HG03039 (cell line): Measurements from ENCODE around the gene DEFB128.
"Not testable (repeated sequence)": the region's sequence is repeated elsewhere in the genome, so short reads cannot be mapped to it uniquely, and the experiment has no call there.

Experiments
- ATAC-seq: cut with Tn5 transposase; IDR thresholded peaks from one replicate; pipeline ENCODE4 v1.9.1; 2021; ENCODE audit warnings: mild to moderate bottlenecking, moderate library complexity; ENCODE audit not compliant: unreplicated experiment

DEFB128 gene

GRCh38 chr20:189611-190010, at the start of gene DEFB128:
TSS of gene DEFB128 (minus strand) at chr20:189711. CDS start at chr20:189623, 88 bp downstream.
- no peak for ATAC-seq

- no peak for ATAC-seq
These were observed 48.4 kb upstream of the DEFB128 start for GRCh38 chr20:237929-238328.

DNA sequence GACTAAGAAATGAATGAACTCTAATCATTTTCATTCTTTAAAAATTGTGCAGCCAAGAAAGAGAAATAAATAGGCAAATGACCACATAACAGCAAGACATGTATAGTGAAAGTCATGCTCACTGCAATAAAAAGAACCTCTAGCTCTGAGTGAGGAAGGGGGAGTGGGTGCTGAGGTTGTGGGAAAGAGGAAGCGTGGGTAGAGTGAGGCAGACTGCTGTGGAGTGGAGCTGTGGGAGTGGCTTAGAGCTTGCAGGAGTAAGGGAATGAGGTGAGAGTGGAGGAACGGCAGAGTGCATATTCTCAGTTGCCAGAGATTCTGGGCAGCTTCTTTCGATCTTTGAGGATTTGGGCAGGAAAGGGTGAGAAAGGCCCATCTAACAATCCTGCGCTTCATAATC, 48.0 kb upstream of the DEFB128 start:
- ATAC-seq = no peak

GRCh38 chr20:235891-236290, 46.4 kb upstream of the DEFB128 start:
- no peak for ATAC-seq

GRCh38 chr20:227439-228105, 38.1 kb upstream of the DEFB128 start:
- no peak for ATAC-seq

DNA sequence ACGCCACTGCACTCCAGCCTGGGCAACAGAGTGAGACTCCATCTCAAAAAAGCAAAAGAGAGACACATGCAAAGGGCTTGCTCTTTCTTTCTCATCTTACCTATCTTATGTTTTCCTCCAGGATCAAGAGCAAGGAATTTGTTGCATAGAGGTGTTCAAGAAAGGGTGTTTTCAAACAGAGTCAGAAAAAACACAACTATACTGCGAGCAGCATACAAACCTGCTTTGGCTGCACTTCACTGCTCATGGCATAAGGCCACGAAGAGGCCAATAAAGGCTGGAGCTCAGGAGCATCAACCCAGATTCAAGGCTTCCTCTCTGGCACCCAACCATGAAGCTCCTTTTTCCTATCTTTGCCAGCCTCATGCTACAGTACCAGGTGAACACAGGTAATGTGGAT, 37.4 kb upstream of the DEFB128 start, which contains the start of gene DEFB129:
Gene DEFB129 (plus strand): TSS at position 301 of the 400 bp plus-strand sequence. CDS start 31 bp downstream, at position 332.
- no peak for ATAC-seq

DNA sequence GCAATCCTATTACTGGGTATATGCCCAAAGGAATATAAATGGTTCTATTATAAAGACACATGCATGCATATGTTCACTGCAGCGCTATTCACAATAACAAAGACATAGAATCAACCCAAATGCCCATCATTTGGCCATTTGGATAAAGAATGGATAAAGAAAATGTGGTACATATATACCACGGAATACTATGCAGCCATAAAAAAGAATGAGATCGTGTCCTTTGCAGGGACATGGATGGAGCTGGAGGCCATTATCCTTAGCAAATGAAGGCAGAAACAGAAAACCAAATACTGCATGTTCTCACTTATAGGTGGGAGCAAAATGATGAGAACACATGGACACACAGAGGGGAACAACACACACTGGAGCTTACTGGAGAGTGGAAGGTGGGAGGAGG, 36.4 kb upstream of the DEFB128 start:
- not testable (repeated sequence) for ATAC-seq

- no peak for ATAC-seq
These were observed 31.8 kb upstream of the DEFB128 start for GRCh38 chr20:221258-221830.

GRCh38 chr20:219290-220115, 30.0 kb upstream of the DEFB128 start:
- no peak for ATAC-seq

DNA sequence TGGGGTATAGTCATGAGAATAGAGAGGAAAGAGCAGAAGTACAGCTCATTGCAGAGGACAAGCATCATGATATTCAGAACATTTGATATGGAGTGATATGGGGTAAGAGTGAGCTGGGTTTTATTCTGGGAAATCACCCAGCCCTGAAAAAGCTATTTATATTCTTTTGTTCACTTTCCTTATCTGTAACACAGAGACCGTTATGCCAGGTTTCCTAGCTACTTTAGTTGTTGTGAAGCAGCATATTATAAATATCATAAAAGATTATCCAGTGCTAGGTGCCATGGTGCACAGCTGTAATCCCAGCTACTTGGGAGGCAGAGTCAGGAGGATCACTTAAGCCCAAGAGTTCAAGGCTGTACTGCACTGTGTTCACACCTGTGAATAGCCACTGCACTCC, 27.8 kb upstream of the DEFB128 start:
- ATAC-seq = no peak

GRCh38 chr20:215796-216195, 26.3 kb upstream of the DEFB128 start:
- ATAC-seq = no peak

DNA sequence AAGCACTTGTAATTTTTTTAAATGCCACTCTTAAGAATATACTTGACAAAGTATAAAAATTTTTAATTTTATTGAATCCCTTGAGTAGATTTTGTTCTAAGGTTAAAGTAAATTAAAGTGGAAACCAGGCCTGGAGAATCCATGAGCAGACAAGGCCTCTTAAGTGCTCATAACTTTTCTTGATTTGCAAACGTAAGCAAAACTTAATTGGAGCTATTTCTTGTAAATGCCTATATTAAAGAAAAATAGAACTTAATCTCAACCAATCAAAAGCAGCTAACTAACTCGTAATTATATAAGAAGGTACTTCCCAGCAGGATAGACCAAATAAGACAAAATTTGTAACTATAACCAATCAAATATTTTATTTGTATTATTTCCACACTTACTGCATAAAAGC, 24.9 kb upstream of the DEFB128 start:
- ATAC-seq = no peak

DNA sequence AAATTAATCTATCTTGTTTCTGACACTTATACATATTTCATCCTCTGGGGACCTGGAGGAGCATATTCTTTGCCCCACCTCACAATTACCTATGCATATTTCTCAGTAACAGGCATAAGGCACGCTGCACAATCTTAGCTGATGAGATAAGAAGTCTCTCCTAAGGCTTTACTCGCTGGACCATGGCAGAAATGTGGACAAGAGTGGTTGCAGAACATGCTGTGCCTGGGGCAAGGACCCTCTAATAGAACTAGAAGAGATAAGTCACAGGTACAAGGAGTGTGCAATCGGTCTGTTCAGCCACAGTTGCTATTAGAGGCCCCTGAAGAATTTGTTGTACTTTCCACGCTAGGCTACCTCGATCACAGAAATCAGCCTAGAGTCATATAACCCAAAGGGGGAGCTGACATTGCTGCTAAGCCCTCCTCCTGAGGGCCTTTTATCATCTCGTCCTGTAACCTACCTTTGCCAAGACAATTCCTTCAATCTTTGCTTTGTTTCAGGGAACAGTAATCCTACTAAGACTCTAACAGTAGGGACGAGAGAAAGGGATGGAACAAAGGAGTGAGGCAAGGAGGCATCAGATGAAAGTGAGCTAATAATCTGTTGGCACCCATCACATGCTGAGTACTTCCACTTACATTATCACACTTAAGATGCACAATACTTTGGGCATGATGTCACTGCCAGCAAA, 21.4 kb upstream of the DEFB128 start:
- ATAC-seq = no peak

DNA sequence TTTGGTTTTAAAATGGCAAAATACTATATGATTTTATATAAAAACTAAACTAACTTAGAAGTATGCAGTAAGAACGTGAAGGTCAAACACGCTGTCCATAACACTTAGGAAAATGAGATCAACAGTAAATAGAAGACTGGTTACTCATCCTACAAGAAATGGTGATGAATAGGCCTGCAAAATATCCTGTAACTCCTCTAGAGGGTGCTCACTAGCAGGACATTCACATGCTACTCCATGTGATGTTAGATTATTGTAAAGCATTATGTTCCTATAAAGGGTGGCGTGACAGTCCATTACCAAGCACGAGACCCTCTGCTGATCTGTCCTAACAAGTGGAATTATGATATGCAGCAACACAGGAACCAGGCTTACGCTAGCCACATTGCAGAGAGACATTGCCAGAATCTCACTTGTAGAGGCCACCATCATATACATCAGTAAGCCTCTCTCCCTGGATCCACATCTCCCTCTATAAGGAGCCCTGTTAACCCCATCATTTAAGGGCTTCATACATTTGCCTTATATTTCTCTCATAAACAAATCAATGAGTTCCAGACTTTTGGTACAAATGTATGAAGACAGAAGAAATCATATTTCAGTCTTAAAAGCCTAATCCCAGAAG, 19.5 kb upstream of the DEFB128 start:
- ATAC-seq = no peak

DNA sequence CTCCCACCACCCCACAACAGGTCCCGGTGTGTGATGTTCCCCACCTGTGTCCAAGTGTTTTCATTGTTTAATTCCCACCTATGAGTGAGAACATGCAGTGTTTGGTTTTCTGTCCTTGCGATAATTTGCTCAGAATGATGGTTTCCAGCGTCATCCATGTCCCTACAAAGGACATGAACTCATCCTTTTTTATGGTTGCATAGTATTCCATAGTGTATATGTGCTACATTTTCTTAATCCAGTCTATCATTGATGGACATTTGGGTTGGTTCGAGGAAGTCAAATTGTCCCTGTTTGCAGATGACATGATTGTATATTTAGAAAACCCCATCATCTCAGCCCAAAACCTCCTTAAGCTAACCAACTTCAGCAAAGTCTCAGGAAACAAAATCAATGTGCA, 14.1 kb upstream of the DEFB128 start:
- not testable (repeated sequence) for ATAC-seq

- no peak for ATAC-seq
These were observed 10.5 kb upstream of the DEFB128 start for GRCh38 chr20:199996-200395.

DNA sequence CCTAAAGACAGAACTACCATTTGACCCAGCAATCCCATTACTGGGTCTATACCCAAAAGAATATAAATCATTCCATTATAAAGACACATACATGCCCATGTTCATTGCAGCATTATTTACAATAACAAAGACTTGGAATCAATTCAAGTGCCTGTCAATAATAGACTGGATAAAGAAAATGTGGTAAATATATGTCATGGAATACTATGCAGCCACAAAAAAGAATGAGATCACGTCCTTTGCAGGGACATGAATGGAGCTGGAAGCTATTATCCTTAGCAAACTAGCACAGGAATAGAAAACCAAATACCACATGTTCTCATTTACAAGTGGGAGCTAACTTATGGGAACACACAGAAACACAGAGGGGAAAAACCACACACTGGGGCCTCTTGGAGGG, 8.7 kb upstream of the DEFB128 start:
- ATAC-seq = no peak

DNA sequence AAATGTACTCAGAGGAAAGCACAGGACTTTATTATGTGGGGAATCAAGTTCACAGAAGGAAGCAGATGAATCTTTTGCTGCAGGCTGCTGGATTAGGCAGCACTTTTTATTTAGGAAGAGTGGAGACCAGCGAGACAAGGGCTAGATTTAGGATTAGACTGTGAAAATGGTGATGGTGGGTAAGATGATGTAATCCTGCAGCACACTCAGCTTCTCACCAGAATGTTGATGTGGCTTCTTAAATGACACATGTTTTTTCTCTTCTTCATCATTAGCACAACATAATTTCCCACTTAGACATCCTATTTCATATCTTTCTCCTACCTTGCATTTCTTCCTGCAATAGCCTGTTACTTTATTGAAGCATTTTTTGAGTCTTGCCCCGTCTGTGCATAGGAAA, 1.8 kb downstream of the DEFB128 start:
- ATAC-seq = no peak

DNA sequence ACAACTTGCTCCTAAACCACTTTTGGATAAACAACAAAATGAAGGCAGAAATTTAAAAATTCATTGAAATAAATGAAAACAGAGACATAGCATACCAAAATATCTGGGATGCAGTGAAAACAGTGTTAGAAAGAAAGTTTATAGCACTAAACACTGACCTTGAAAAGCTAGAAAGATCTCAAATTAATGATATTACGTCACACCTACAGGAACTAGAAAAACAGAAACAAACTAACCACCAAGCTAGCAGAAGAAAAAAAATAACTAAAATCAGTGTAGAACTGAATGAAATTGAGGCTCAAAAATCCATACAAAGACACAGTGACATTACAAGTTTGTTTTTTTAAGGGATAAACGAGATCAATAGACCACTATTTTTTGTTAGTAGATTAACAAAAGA, 5.2 kb downstream of the DEFB128 start:
- no peak for ATAC-seq

DNA sequence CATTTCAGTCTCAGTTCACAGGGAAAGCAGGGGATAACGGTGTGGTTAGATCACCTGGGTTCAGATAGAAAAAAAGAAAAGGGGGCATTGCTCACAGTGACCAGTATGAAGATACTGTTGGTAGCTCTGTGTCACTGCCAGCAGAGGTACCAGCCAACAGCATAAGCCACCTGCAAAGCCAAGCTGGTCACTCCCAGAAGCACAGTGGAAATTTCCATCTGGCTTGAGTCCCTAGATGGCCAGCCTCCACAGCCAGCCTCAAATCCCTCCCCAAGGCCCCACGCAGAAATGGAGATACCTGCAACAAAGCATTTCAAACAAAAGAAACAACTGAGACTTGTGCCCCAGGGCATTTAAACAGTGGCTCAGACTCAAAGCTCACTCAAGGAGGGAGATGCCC, 20.6 kb downstream of the DEFB128 start:
- ATAC-seq = no peak

DNA sequence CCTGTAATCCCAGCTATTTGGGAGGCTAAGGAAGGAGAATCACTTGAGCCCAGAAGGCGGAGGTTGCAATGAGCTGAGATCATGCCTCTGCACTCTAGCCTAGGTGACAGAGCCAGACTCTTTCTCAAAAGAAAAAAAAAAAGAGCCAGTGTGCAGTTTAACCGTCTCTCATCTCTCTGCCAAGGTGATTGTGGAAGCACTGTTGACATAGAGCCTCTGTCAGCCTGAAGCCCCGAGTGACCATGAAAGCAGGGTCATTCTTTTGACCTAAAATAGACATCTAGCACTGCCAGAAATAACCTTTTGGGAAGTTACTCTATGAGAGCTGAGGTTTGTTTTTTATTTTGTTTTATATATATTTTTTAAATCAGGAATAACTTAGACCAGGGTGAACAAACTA, 24.9 kb downstream of the DEFB128 start:
- ATAC-seq = no peak
